Stimulated activated effector memory CD8-positive, alpha-beta T cell treated with anti-CD3 and anti-CD28 coated beads, Interleukin-12 subunit alpha, Interleukin-12 subunit beta, amount 100 ng/mL, for 72 hours (primary cell): ENCODE measurements around the gene SPOCK1.

Source experiments
- ATAC-seq: fragments of 150-1000 bp; cut with Tn5 transposase; 2 replicates; pipeline ENCODE4 v1.10.0; 2021
- DNase-seq, 2 donors: peaks; one replicate each; pipeline ENCODE4 v3.0.0; 2021 to 2022; ENCODE audit warnings: low spot score in 2 of 2
- H3K27ac Mint-ChIP-seq: one replicate; pipeline ENCODE4 v1.8.0; 2022; ENCODE audit warnings: mild to moderate bottlenecking, mixed read lengths
- H3K36me3 Mint-ChIP-seq: one replicate; pipeline ENCODE4 v1.8.0; 2022; ENCODE audit warnings: mild to moderate bottlenecking, mixed read lengths
- H3K4me1 Mint-ChIP-seq: one replicate; pipeline ENCODE4 v1.8.0; 2022; ENCODE audit warnings: mixed read lengths
- H3K4me3 Mint-ChIP-seq: one replicate; pipeline ENCODE4 v1.8.0; 2022; ENCODE audit warnings: mild to moderate bottlenecking, mixed read lengths
- H3K9me3 Mint-ChIP-seq: one replicate; pipeline ENCODE4 v1.8.0; 2022; ENCODE audit warnings: mixed read lengths

SPOCK1 gene

DNA sequence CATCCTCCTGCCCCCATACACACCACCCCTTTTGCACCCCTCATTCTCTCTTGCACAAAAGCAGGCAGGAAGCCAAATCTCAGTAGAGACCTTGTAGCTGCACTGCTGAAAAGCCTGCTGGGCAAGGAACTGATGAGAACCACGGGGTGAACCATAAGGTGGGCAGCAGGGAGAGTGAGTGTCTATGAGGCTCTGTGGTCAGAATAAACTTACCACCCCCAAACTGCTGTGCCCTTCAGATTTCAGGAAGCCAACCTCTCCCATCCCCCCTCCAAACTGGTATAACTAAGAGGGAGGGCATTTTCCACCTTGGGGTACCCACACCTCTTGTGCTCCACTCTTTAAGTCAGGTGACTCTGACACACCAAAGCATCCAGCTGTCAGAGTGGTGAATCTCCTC is 471.4 kb downstream of the SPOCK1 start:
- Mint-ChIP-seq H3K36me3 (no peaks in the 10 kb centered on the region), H3K4me1 (peaks cover 4% of the 10 kb centered on the region), H3K27ac (no peak overlapping the region), H3K9me3 (peaks cover 4% of the 10 kb centered on the region), H3K4me3 (no peak overlapping the region)
- DNase-seq (no peak), ATAC-seq (no peak)

DNA sequence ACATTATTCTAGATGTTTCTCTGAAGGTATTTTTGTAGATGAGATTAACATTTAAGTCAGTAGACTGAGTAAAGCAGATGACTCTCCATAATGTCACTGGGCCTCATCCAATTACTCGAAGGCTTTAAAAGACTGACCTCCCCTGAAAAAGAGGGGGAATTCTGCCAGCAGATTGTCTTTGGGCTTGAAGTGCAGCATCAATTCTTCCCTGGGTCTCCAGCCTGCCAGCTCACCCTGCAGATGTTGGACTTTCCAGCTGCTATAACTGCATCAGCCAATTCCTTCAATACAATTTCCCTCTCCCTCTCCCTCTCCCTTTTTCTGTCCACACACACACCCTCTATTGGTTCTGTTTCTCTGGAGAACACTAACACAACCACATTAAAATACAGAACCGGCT is 472.8 kb downstream of the SPOCK1 start:
- no peak for ATAC-seq
- Mint-ChIP-seq H3K4me1 (peaks cover 5% of the 10 kb centered on the region), H3K36me3 (no peaks in the 10 kb centered on the region), H3K9me3 (no peaks in the 10 kb centered on the region), H3K27ac (no peak overlapping the region), H3K4me3 (no peak overlapping the region)
- no peak for DNase-seq

DNA sequence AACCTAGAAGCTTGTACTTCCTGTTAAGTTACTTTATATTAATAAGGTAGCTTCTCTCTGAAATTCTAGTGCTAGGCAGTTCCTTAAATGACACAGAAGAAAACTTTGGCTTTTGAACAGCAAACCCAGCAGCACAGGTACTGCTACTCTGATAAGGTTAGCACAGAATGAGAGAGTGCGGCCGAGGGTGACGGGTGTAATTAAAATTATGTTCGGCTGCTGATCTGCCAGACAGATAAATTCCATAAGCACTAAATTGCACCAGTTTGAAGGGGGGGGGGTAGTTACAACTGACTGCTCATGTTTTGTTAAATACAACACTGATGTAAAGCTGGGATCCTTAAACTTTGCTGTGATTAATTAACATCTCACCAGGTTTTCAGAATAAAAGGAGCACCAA is 475.1 kb downstream of the SPOCK1 start:
- no peak for DNase-seq
- no peak overlapping the region for H3K27ac Mint-ChIP-seq
- H3K4me1 Mint-ChIP-seq, result peaks cover 5% of the 10 kb centered on the region
- H3K9me3 Mint-ChIP-seq, result no peaks in the 10 kb centered on the region
- ATAC-seq, result no peak
- no peaks in the 10 kb centered on the region for H3K36me3 Mint-ChIP-seq
- no peak overlapping the region for H3K4me3 Mint-ChIP-seq

DNA sequence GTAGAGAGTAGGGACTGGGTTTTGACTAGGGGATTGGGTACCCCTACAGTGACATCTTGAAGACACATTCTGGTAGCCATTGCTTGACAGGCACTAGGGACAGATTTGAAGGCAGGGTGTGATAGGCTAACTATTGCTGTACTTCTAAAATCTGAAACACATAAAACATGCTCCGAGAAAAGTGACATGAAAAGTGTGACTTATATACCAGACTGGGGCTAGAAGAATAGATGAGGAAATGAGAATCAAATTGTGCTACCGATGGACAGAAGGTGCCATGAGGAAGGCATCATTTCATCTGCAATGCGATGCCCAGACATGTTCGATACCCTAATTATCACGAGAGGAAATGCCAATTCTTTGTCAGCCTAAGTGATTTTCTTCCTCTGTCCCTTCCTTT is 475.8 kb downstream of the SPOCK1 start:
- Mint-ChIP-seq H3K4me3 (no peak overlapping the region), H3K36me3 (no peaks in the 10 kb centered on the region)
- DNase-seq, result no peak

DNA sequence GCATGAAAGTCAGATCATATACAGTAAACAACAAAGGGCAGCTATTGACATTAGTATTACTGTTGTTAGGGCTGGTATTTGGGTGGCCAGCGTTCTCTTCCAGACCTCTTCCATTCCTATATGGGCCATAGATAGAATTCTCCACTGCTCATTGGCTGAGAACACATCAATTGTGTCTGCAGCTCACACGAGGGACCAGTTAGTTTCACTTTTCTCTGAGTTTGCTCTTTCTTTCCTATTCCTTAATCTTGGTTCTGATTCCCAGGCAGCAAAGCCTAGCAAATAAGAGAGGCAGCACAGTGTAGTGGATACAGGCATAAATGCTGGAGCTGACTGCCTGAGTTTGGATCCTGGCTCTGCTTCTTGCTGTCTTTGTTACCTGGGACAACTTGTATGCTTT is 476.4 kb downstream of the SPOCK1 start:
- no peaks in the 10 kb centered on the region for H3K9me3 Mint-ChIP-seq
- no peak for ATAC-seq
- no peaks in the 10 kb centered on the region for H3K36me3 Mint-ChIP-seq

More for the DNA sequence above, 475.8 kb downstream of the SPOCK1 start:
- no peak overlapping the region for H3K27ac Mint-ChIP-seq
- peaks cover 5% of the 10 kb centered on the region for H3K4me1 Mint-ChIP-seq
- ATAC-seq, result no peak
- no peaks in the 10 kb centered on the region for H3K9me3 Mint-ChIP-seq

DNA sequence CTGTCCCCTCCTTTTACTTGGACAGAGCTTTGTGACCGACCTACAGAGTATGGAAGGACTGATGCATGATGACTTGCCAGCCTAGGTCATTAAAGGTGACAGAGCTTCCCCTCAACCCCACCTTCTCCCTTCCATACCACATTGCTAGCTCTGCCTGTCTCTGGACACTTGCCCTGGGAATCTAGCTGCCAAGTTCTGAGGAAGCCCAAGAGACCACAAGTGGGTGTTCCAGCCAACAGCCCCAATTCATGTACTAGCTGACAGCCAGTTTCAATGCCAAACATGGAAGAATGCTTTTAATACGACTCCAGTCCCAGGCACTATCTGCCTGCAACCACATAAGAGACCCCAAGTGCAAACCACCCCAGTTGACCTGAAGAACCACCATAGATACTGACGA is 477.1 kb downstream of the SPOCK1 start:
- Mint-ChIP-seq H3K27ac (no peak overlapping the region), H3K9me3 (no peaks in the 10 kb centered on the region), H3K4me1 (peaks cover 5% of the 10 kb centered on the region), H3K4me3 (no peak overlapping the region), H3K36me3 (no peaks in the 10 kb centered on the region)
- no peak for ATAC-seq
- no peak for DNase-seq

More for the DNA sequence above, 476.4 kb downstream of the SPOCK1 start:
- H3K27ac Mint-ChIP-seq, result no peak overlapping the region
- H3K4me1 Mint-ChIP-seq, result peaks cover 5% of the 10 kb centered on the region
- no peak for DNase-seq
- no peak overlapping the region for H3K4me3 Mint-ChIP-seq

DNA sequence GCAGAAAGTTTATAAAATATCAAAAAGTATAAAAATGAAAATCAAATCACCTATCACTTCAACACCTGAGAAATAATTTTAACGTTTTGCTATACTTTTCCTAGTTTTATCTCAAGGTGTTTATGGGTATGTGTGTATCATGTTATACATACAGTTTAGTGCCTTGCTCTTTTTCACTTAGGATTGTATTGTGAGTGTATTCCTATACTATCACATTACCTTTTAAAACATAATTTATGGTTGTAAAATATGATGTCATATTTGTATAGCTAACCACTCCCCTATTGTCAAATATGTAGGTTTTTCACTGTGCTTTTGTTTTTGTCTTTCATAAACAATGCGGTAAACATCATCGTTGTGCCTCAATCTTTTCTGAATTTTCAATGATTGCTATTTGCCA is 479.9 kb downstream of the SPOCK1 start:
- no peak overlapping the region for H3K27ac Mint-ChIP-seq
- no peaks in the 10 kb centered on the region for H3K9me3 Mint-ChIP-seq
- DNase-seq (no peak), ATAC-seq (no peak)
- peaks cover 5% of the 10 kb centered on the region for H3K4me1 Mint-ChIP-seq
- no peak overlapping the region for H3K4me3 Mint-ChIP-seq
- H3K36me3 Mint-ChIP-seq, result no peaks in the 10 kb centered on the region

DNA sequence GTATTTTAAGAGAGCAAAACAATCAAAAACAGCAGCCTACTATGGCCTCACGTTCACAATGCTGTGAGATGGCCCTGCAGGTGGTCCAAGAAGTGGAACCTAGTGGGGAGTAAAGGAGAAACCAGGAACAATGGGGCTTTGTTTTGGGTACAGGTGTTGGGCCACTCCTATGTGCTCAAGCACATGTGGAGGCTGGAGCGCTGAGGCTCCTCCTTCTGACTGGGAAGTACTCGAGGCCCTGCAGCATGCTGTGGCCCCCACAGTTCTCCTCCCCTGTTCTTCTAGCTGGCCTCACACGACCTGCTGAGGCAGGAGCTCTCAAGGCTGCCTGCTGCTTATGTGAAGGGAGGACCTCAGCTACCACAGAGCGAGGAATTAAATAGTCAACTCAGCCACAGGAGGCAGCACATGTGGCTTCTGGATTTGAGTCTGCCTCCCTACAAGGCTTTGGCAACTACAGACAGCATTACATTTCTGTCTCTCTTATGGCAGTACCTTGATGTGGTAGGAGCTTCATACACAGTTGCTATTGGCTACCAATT is 482.3 kb downstream of the SPOCK1 start:
- Mint-ChIP-seq H3K36me3 (no peaks in the 10 kb centered on the region), H3K4me3 (no peak overlapping the region), H3K4me1 (no peaks in the 10 kb centered on the region), H3K27ac (no peak overlapping the region), H3K9me3 (peaks cover 3% of the 10 kb centered on the region)
- ATAC-seq (no peak), DNase-seq (no peak)

DNA sequence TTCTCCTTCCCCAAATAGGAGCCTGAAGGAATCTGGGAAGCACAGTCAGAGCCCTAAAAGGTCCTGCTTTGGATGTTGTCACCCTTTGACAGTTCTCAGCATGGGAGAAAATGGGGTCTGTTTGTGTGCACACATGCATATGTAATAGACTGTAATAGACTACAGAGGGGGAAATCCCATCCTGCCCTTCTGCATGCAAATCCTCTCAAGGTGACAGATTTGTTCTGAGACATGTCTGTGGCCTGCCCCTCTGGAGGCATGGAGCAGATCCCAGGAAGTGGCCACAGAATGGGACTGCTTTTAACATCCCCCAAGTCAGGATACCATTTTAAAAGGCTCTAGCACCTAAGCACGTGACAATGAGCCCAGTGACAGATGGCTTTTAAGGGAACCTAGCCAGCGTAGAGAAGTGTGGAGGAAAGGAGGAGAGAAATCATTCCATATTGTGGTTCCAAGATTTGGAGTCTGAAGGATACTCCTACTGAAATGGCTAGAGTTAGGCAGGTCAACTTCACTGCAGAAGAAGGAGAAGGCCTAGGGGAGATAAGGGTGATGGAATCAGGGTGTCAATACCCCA is 483.5 kb downstream of the SPOCK1 start:
- Mint-ChIP-seq H3K4me3 (no peak overlapping the region), H3K4me1 (no peaks in the 10 kb centered on the region), H3K27ac (no peak overlapping the region), H3K9me3 (peaks cover 3% of the 10 kb centered on the region), H3K36me3 (no peaks in the 10 kb centered on the region)
- DNase-seq (no peak), ATAC-seq (no peak)

DNA sequence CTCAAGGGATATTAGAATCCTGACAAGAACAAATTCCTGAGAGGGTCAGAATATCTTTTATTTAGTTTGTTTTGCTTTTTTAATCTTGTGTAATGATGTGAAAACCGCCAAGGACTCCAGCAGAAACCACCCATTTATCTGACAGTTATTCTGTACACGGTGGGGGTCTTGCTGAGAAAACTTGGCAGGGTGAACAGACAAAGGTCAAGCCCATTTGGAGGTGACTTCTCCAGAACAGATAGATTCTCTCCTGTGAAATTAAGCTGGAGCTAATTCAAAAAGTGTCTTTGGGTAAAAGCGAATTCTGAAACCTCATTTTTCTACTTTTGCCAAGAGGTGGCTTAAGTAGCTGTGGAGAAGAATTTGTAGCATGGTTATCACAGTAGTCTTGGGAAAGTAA is 484.4 kb downstream of the SPOCK1 start:
- Mint-ChIP-seq H3K36me3 (no peaks in the 10 kb centered on the region), H3K27ac (no peak overlapping the region), H3K9me3 (peaks cover 3% of the 10 kb centered on the region), H3K4me1 (no peaks in the 10 kb centered on the region), H3K4me3 (no peak overlapping the region)
- no peak for DNase-seq
- ATAC-seq, result no peak

DNA sequence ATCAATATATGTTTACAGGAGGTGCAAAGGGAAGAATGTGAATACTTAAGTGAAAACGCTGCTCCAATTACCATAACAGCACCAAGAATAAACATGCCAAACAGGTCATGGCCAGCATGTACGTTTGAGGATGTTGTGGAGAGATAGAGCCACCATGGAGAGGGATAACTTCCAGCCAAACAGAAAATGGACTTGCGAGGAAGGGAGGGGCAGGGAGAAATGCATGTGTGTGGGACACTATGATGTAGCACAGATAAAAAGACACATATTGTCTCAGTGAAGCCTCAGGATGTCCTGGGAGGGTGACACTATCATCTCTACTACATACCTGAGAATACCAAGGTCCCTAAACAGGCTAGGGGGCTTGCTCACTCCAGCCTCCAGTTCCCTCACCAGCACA is 488.9 kb downstream of the SPOCK1 start:
- no peaks in the 10 kb centered on the region for H3K4me1 Mint-ChIP-seq
- H3K27ac Mint-ChIP-seq, result no peak overlapping the region
- H3K9me3 Mint-ChIP-seq, result peaks cover 11% of the 10 kb centered on the region
- DNase-seq, result no peak
- H3K4me3 Mint-ChIP-seq, result no peak overlapping the region
- no peaks in the 10 kb centered on the region for H3K36me3 Mint-ChIP-seq
- ATAC-seq, result no peak

DNA sequence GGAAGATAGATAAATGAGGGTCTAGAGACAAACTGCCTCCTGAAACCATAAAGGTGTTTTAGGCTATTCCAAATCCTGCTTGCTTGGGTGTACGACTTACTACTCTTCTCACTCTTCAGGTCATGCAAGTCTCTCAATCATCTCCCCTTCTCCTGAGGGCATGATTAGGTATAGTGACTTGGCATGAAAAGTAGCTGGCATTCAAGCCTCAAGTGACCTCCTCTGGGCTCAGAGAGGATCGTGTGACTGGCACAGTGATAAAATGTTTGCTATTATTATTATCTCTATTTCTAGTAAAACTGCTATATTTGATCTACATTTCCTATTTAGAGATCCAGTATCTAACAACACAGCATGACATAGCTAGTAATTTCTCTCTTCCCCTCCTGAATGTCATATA is 494.8 kb downstream of the SPOCK1 start:
- Mint-ChIP-seq H3K4me3 (no peak overlapping the region), H3K36me3 (no peaks in the 10 kb centered on the region)
- no peak for ATAC-seq

DNA sequence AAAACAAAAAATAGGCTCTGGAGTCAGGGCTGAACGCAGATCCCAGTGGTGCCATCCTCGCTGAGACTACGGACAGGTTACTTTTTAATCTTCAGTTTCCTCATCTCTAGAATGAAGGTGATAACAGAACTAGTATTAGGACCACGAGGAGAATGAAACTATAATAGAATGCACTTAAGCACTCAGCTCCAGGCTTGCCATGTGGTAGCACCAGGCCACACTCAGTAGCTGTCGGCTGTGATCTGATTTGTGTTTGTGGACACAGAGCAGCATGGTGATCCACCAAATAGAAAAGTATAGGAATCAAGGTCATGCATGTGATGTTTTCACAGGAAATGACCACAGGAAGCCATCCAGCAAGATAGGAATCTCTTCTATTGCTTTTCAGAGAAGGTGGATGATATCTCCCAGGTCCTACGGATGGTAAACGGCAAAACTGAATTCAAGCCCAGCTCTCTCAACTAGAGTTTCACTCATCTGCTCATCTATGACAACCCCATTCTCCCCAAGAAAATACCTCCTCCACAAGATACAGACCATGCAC is 498.0 kb downstream of the SPOCK1 start:
- Mint-ChIP-seq H3K4me3 (no peak overlapping the region), H3K36me3 (no peaks in the 10 kb centered on the region), H3K4me1 (no peaks in the 10 kb centered on the region), H3K27ac (no peak overlapping the region), H3K9me3 (peaks cover 11% of the 10 kb centered on the region)
- DNase-seq (no peak), ATAC-seq (no peak)

More for the DNA sequence above, 494.8 kb downstream of the SPOCK1 start:
- no peak overlapping the region for H3K27ac Mint-ChIP-seq
- DNase-seq, result no peak
- H3K9me3 Mint-ChIP-seq, result peaks cover 11% of the 10 kb centered on the region
- H3K4me1 Mint-ChIP-seq, result no peaks in the 10 kb centered on the region

DNA sequence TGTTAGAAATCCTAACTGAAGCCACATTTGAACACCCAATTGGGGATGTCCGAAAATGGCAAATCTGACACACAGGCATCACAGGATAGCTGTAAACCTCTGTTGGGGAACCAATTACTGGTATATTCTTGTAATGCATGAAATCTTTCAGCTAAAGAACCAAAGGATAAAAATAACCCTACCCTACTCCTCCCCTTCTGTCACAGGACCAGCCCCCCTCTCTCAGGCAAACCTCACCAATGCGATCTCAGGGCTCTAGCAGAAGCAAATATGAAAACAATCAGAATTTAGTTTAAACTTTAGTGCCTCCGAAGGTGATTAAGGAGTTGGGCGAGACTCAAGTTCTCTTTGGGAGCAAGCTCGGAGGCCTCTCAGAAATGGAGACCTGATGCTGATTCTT is 499.3 kb downstream of the SPOCK1 start:
- no peaks in the 10 kb centered on the region for H3K4me1 Mint-ChIP-seq
- H3K27ac Mint-ChIP-seq, result no peak overlapping the region
- peaks cover 7% of the 10 kb centered on the region for H3K9me3 Mint-ChIP-seq
- DNase-seq (no peak), ATAC-seq (no peak)
- H3K4me3 Mint-ChIP-seq, result no peak overlapping the region
- H3K36me3 Mint-ChIP-seq, result no peaks in the 10 kb centered on the region

DNA sequence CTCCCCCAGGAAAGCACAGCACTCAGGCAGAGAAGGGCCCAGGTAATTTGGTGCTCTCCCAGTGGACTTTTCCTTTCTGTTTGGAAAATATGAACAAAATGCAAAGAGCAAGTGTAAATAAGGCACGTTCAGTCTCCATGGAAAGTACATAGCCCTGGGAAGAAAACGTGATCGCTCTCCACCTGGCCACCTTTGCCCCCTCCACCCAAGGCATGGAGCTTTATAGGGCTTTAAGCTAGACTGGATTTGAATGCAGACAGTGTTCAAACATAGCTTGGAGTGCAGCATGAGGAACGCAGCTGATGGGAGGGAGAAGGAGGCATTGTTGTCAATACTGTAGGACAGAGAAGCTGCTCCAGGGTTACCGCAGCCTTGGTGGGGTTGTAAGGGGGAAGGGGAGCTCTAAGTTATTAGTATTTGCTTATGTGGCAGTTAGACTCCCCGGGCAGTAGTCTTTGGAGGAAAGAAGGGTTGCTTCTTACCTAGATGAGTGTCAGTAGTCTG is 500.2 kb downstream of the SPOCK1 start:
- Mint-ChIP-seq H3K27ac (no peak overlapping the region), H3K4me1 (no peaks in the 10 kb centered on the region), H3K9me3 (peaks cover 7% of the 10 kb centered on the region), H3K4me3 (no peak overlapping the region), H3K36me3 (no peaks in the 10 kb centered on the region)
- DNase-seq (no peak), ATAC-seq (no peak)

DNA sequence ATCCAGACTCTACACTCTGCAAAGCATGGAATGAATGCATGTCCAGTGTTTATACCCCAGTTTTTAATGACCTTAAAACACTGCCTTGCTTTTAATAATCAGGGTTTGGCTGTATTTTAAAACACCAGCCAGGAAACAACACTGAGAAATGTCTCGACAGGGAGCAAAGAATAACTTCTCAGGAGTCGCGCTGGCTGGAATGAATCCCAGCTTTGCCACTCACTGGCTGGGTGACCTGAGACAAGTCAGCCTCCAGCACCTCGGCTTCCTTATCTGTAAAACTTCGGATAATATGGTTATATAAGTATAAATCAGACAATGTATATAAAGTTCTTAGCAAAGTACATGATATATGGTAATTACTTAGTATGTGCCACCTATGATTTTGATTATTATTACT is 505.0 kb downstream of the SPOCK1 start:
- H3K4me1 Mint-ChIP-seq, result no peaks in the 10 kb centered on the region
- H3K27ac Mint-ChIP-seq, result no peak overlapping the region
- DNase-seq (no peak), ATAC-seq (no peak)
- H3K36me3 Mint-ChIP-seq, result no peaks in the 10 kb centered on the region
- no peak overlapping the region for H3K4me3 Mint-ChIP-seq
- H3K9me3 Mint-ChIP-seq, result peaks cover 5% of the 10 kb centered on the region
